ENCODE data around the gene RPLP1. TPM values are rescaled to one million over a fixed set of nuclear protein-coding genes. Genes with fewer than 3 reads are reported as not detected.

RPLP1 gene
- total and polyA plus RNA-seq, 4 donors: 45.2 to 765 (median 319) TPM

DNA sequence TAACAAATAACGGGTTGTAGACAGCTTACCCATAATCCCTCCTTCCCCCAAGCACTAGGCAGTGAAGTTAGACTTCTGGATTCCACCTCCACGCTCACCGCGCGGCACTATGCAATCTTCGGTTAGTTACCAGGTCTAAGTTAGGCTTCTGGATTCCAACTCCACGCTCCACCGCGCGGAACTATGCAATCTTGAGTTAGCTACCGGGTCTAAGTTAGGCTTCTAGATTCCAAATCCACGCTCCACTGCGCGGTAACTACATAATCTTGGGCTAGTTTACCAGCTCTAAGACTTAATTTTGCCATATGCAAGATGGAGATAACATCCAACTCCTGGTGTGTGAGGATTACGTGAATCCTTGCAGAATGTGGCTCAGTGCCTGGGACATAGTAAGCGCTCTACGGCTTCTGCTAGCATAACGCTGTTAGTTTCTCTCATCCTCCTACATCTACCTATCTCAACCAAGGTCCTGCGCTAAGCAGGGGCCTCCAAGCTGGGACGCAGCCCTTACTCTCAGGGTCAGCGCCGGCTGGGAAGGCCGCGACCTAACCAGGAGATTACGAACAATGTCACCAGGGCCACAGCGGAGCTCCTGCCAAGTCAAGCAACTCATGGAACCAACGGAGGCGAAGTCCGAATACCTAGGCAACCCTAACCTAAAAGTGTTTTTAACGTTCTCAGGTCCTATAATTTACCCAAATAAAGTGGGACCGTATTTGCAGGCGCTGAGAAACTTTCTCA, 497 bp upstream of the RPLP1 start:
- WGBS: 16% methylated on average over 32 of the region's 32 CpGs
- no peaks in the 10 kb centered on the region for H3K27me3 ChIP-seq (ENCODE audit: control insufficient read depth in 4 of 4, insufficient read depth in 4 of 4, low read length in 3 of 4)
- peaks cover 4 to 28% (median 21%) of the 10 kb centered on the region in 4 donors for H3K4me1 ChIP-seq (ENCODE audit: control insufficient read depth in 4 of 4, insufficient read depth in 4 of 4, low read length in 3 of 4)
- H3K4me3 ChIP-seq (ENCODE audit: low read depth in 1 of 3, low read length in 3 of 3): peak overlapping the region; percentile 40 to 94 (median 77)
- TF ChIP-seq, protein P1, sequence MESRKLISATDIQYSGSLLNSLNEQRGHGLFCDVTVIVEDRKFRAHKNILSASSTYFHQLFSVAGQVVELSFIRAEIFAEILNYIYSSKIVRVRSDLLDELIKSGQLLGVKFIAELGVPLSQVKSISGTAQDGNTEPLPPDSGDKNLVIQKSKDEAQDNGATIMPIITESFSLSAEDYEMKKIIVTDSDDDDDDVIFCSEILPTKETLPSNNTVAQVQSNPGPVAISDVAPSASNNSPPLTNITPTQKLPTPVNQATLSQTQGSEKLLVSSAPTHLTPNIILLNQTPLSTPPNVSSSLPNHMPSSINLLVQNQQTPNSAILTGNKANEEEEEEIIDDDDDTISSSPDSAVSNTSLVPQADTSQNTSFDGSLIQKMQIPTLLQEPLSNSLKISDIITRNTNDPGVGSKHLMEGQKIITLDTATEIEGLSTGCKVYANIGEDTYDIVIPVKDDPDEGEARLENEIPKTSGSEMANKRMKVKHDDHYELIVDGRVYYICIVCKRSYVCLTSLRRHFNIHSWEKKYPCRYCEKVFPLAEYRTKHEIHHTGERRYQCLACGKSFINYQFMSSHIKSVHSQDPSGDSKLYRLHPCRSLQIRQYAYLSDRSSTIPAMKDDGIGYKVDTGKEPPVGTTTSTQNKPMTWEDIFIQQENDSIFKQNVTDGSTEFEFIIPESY (IDR thresholded peaks at IDR 0.05): no peak
- TF ChIP-seq TAF1 (conservative IDR thresholded peaks at IDR 0.05) (no peak), CTCF (IDR thresholded peaks at IDR 0.05; ENCODE audit: low read depth, low read length, missing input control) (no peak), REST (IDR thresholded peaks at IDR 0.05) (no peak), EGR1 (IDR thresholded peaks at IDR 0.05; ENCODE audit: low read depth in 2 of 2) (no peak), SP1 (IDR thresholded peaks at IDR 0.05) (peak; percentile 78), HNF4G (IDR thresholded peaks at IDR 0.05) (no peak), FOXA2 (IDR thresholded peaks at IDR 0.05) (no peak), RAD21 (IDR thresholded peaks at IDR 0.05) (no peak), HNF4A (conservative IDR thresholded peaks at IDR 0.05) (peak; percentile 41 to 61), JUND (IDR thresholded peaks at IDR 0.05) (no peak), YY1 (IDR thresholded peaks at IDR 0.05) (peak; percentile 56), NR2F2 (IDR thresholded peaks at IDR 0.05) (peak; percentile 43), FOXA1 (IDR thresholded peaks at IDR 0.05) (no peak), GABPA (IDR thresholded peaks at IDR 0.05 in 1 of 2, conservative IDR thresholded peaks at IDR 0.05 in 1 of 2) (no peak), RXRA (IDR thresholded peaks at IDR 0.05) (peak; percentile 28 to 52)
- TF ChIP-seq, protein P2, sequence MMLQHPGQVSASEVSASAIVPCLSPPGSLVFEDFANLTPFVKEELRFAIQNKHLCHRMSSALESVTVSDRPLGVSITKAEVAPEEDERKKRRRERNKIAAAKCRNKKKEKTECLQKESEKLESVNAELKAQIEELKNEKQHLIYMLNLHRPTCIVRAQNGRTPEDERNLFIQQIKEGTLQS (IDR thresholded peaks at IDR 0.05): no peak
- TF ChIP-seq, protein P3, sequence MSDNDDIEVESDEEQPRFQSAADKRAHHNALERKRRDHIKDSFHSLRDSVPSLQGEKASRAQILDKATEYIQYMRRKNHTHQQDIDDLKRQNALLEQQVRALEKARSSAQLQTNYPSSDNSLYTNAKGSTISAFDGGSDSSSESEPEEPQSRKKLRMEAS (IDR thresholded peaks at IDR 0.05): no peak
- H3K9me3 ChIP-seq (ENCODE audit: control insufficient read depth in 4 of 4, low read length in 3 of 4): no peaks in the 10 kb centered on the region
- H3K36me3 ChIP-seq (ENCODE audit: control insufficient read depth in 4 of 4, insufficient read depth in 3 of 4, low read depth in 1 of 4, low read length in 3 of 4): peaks cover 3 to 18% (median 12%) of the 10 kb centered on the region in 4 donors
- H3K9ac ChIP-seq (ENCODE audit: low read depth in 1 of 2, low read length in 2 of 2): peak overlapping the region; percentile 75 to 88
- H3K27ac ChIP-seq (ENCODE audit: low read depth in 1 of 2, low read length in 2 of 2): peak overlapping the region; percentile 82 to 94
- DNase-seq (ENCODE audit: low spot score): peak; percentile 58
